Activated CD4-positive, CD25-positive, alpha-beta regulatory T cell treated with anti-CD3 and anti-CD28 coated beads, Interleukin-2, amount 50 U/mL, for 24 hours (primary cell): ENCODE results near the gene DNAH14.
"Not testable (repeated sequence)": the region's sequence is repeated elsewhere in the genome, so short reads cannot be mapped to it uniquely, and the experiment has no call there.

Source experiments
- ATAC-seq, 2 donors: fragments of 150-1000 bp; cut with Tn5 transposase; one replicate each; pipeline ENCODE4 v1.10.0; 2021; ENCODE audit warnings: mild to moderate bottlenecking in 1 of 2, moderate library complexity in 1 of 2

The DNAH14 gene

DNA sequence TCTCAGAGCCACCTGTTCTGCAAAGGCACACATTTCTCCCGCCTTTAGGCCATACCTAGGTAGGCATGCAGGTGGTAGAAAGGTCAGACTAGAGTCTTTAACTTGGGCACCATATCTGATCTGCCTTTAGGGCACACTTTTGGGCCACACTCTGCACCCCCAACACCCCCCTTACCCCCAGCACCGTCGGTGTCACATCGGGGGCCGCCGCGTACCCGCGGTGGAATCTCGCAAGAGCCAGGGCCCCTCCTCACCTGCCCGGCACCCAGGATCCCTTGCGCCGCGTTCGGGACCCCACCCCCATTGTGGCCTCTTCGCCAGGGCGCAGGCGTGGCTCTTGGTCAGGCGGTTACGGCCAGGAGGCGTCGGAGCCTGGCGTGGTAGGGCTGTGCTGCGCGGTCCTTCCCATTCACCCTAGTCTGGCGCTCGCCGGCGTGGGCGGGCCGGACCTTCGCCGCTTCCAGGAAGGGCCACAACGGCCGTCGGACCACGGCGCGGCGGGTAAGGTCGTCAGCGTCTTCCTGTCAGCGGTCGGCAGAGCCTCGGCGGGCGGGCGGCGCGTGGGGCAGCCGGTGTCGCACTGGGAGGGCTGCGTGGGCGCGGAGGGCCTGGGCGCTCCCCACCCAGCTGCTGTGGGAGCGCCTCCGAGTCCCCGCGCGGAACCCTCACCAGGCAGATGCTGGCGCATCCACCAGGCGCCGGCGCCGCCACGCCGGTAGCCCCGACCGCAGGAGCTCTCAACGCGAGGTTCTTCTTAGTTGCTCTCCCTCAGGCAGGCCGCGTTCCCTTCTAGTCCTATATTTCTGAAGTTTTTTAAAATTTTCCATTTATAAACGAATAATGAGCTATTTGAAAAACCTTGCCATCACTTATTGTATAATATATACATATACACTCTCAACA, at the start of gene DNAH14:
Gene DNAH14 (plus strand): TSS at position 341 of the 903 bp plus-strand sequence. CDS start 23,028 bp downstream, outside the sequence.
- ATAC-seq, result peak; percentile 21 to 41

- ATAC-seq, result no peak
Observed at GRCh38 chr1:224880593-224881307, 48.7 kb upstream of the DNAH14 start.

DNA sequence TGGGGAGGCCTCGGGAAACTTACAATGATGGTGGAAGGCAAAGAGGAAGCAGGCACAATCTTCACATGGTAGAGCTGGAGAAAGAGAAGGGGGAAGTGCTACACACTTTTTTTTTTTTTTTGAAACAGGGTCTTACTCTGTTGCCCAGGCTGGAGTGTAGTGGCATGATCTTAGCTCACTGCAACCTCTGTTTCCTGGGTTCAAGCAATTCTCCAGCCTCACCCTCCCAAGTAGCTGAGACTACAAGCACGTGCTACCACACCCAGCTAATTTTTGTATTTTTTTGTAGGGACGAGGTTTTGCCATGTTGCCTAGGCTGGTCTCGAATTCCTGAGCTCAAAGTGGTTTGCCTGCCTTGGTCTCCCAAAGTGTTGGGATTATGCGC, 48.2 kb upstream of the DNAH14 start:
- not testable (repeated sequence) for ATAC-seq

- no peak for ATAC-seq
Observed at GRCh38 chr1:224881762-224882211, 47.7 kb upstream of the DNAH14 start.

DNA sequence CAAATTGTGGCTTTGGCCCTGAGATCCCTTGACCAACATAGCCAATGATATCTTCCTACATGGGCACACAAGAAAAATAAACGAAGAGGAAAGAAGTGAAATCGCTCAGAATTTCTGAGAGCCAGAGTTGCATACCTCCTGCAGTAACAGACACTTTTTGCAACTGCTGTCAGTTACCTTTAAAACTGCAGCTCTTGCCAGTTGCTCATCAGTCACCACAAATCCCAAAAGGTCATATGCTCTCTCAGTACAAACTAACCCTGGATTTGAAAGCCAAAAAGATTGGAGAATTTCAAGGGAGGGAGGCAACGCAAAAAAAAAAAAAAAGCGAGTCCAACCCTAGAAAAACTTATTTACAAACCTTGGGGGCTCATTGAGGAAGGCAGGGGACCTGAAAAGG, 47.2 kb upstream of the DNAH14 start:
- ATAC-seq, result no peak

- ATAC-seq, result no peak
Observed at GRCh38 chr1:224883091-224883490, 46.4 kb upstream of the DNAH14 start.

DNA sequence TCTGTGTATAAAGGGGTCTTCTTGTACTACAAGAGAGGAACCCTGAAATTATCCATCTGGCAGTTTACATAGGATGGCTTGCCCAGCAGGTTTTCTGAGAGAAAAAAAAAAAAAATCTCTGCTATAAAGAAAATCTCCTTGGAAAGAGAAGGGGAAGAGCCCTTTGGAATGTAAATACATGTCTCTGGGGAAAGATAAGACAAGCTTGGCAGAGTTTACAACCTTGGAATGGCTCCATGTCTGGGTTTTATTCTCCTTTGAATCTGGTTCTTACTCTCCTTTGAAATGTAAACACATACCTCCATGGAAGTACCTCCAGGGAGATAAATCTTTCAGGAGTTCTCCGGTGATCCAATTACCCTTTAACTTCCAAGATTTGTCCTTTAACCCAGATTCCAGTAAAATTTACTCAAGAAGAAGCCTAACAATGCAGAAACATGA, 45.1 kb upstream of the DNAH14 start:
- ATAC-seq, result no peak

- ATAC-seq, result not testable (repeated sequence)
Observed at GRCh38 chr1:224885376-224885775, 44.1 kb upstream of the DNAH14 start.

GRCh38 chr1:224894915-224895314, 34.6 kb upstream of the DNAH14 start:
- no peak for ATAC-seq

GRCh38 chr1:224896130-224896781, 33.2 kb upstream of the DNAH14 start:
- ATAC-seq, result no peak

GRCh38 chr1:224897529-224898327, 31.7 kb upstream of the DNAH14 start:
- no peak for ATAC-seq

GRCh38 chr1:224898937-224899336, 30.5 kb upstream of the DNAH14 start:
- no peak for ATAC-seq

DNA sequence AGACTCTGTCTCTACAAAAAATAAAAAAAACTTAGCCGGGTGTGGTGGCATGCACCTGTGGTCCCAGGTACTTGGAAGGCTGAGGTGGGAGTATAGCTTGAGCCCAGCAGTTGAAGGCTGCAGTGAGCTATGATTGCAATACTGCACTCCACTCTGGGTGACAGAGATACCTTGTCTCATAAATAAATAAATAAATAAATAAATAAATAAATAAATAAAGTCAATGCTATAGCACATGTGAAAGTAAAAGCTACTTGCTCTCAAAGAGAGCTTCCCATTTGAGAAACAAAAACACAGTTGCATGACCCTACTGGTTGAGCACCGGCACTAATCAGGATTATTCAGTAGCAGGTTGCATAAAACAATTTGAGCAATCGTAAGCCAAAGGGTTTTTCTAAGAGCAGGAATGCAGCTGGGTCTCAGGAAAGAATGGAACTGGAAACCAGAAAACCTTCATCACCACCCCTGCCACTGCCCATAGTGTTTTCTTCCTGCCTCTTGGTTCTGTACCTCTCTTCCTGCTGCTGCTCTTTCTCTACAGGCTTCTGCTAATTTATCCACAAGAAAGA, 29.3 kb upstream of the DNAH14 start:
- ATAC-seq, result no peak

- no peak for ATAC-seq
Observed at GRCh38 chr1:224901087-224901810, 28.2 kb upstream of the DNAH14 start.

DNA sequence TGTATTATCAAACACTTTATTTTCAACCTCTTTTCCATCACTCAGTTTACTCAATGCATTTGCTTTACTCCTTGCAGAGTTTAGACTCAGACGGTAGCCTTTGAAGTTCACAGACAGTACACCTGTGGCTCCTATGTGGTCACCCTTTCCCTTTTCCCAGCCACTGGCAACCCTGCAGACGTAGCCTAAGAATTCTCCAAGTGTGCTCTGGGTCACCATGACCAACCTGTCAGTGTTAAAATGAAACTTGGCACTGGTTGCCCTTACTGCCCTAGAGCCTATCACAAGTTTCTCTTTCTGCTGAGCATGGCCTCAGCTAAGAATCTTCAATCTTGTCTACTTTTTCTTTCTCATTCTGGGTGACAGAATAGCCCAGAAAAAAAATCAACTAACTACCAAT, 25.5 kb upstream of the DNAH14 start:
- ATAC-seq, result no peak

DNA sequence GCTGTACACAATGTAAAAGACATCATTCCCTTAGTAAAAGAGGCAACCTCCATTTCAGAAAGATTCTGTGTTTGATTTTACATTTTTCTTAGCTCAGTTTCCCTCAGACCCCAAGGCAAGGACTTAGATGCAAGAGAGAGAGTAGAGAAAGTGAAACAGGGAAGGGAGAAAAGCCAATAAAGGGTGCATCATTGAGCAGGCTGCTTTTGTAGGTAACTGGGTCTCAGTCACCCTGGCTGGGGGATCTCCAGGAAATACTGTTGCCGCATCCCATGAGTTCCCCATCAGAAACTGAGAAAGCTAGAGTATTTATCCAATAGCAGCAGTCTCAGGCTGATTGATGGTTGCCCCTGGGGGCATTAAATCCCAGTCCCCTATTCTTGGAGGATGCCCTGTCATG, 23.1 kb upstream of the DNAH14 start:
- no peak for ATAC-seq

DNA sequence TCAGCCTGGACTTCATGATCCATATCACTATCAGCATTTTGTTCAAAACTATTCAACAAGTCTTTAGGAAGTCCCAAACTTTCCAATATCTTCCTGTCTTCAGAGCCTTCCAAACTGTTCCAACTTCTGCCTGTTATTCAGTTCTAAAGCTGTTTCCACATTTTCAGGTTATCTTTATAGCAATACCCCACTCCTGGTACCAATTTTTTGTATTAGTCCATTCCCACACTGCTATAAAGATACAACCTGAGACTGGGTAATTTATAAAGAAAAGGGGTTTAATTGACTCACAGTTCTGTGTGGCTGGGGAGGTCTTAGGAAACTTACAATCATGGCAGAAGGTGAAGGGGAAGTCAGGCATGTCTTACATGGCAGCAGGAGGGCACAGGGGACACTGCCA, 18.3 kb upstream of the DNAH14 start:
- no peak for ATAC-seq

DNA sequence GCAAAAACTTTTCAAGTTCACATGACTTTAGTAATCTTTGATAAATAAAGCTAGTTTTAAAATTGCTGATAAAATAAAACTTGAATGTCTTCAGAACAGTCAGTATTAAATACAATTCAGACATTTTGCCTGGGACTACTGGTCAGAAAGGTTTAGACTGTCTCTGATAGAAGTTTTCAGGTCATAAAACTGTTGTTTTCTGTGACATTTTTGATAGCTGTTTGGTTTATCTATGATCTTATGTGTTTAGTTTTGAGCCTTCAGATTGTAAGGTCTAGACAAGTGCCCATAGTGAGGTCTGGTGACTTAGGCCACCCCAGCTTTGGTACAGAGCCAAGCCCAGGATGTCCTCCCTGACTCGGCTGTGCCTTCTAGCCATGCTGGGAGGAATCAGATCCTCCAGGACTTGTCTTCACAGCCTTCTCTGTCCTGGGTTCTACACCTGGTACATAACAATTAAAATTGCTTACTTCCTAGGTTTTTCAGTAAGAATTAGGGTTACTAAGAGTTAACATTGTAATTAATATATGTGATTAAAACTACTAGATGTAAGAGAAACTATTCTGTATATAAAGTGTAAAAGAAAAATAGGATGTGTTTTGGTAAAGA, 15.1 kb upstream of the DNAH14 start:
- no peak for ATAC-seq

DNA sequence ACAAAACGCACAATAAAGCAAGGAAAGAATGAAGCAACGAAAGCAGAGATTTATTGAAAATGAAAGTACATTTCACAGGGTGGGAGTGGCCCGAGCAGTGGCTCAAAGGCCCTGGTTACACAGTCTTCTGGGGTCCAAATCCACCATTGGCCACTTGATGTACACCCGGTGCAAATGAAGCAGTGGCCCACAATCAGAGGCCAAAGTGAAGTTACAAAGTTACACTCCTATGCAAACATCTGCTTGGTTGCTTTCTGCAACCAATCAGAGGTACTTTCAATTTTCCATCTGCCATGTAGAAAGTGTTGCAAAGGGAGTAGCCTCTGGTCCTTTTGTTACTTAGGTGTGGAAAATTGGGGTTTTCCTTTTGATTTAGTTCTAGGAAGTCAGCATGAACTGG, 10.0 kb upstream of the DNAH14 start:
- ATAC-seq, result no peak

- ATAC-seq, result no peak
Observed at GRCh38 chr1:224920930-224921329, 8.5 kb upstream of the DNAH14 start.

DNA sequence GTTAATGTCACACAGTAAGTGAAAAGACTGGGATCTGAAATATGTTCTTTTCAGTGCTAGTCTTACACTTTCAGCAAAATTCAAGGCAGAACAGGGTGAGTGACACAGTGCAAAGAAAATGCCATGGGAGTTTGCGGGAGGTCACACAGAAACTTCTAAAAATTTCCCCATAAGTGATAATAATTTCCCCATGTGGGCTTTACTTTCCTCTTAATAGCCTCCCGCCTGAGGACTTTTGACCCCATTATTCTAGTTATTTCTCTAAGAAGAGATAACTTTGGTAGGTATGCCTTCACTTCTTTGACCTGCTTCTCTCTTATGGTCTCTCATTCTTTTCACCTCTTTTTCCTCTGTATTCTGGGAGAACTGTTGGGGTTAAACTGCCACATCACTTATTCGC, 8.1 kb upstream of the DNAH14 start:
- ATAC-seq, result no peak
